GM18909 (cell line): ENCODE measurements around the gene ASB11.

Experiments
- ATAC-seq: cut with Tn5 transposase; IDR thresholded peaks from one replicate; pipeline ENCODE4 v1.9.1; 2021; ENCODE audit warnings: mild to moderate bottlenecking; ENCODE audit not compliant: unreplicated experiment, poor library complexity

ASB11 gene, protein sequence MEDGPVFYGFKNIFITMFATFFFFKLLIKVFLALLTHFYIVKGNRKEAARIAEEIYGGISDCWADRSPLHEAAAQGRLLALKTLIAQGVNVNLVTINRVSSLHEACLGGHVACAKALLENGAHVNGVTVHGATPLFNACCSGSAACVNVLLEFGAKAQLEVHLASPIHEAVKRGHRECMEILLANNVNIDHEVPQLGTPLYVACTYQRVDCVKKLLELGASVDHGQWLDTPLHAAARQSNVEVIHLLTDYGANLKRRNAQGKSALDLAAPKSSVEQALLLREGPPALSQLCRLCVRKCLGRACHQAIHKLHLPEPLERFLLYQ

DNA sequence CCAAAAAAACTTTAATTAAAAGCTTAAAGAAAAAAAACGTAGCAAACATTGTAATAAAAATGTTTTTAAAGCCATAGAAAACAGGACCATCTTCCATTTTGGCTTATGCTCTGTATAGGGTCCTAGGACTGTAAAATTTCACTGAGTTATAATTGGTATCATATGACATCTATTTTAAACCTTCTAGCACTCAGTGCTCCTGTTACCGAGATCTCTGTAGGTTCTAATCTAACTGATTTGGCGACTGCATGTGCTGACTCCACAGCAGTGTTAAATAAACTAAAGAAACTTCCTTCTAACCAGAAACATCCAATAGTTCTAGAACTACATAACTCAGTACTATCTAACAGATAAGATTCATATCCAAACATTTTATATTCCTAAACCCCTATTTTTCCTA is at the start of gene ASB11:
Gene ASB11 (minus strand): TSS at position 132 of the 400 bp plus-strand sequence. CDS start 35 bp downstream, at position 97.
- ATAC-seq, result no peak

DNA sequence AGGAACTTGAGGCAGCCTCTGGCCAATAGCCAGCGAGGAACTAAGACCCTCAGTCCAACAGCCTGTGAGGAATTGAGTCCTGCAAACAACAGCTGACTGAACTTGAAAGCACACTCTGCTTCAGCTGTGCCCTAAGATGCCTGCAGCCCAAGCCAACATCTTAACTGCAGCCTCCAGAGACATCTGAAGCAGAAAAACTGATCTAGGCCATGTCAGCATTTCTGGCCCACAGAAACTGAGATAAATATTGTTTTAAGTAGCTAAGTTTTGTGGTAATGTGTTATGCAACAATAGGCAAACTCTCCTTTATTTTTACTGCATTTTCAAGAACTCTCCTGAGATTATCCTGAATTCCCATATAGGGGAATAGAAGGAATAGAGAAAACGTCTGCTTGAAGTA is 44.3 kb upstream of the ASB11 start:
- no peak for ATAC-seq

DNA sequence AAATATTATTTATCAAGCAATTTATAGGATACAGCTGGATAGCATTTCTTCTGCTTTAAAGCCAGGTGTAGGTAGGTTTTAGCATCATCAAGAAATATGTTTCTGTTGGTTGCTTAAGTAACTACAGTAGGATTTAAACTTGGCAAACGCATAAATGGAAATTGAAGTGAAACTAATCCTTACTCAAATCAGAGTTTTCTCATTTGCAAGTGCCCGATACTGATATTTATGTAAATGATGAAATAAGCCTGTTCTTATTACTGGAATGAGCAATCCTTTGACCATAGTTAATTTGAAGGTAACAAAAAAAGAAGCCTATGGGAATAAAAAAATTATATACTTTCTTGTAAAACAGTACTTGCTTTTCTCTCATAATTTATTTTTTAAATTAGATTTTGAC is 43.1 kb upstream of the ASB11 start:
- no peak for ATAC-seq

DNA sequence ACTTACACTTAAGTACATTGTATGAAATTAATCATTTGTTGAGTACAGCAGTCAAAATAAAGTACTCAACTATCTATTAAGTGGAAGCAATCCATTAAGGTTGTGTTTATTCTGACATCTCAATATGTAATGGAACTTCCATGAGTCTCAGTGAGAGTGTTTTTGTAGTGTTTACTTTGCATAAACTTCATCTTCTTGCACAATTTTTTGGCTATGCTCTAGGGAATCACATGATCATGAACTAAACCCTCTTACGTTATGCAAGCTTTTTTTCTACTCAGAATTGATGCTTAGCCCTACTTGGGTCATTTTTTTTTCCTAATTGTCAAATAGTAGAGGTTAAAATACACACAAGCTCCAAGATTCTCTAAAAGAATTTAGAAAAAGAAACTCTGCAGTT is 41.0 kb upstream of the ASB11 start:
- no peak for ATAC-seq

DNA sequence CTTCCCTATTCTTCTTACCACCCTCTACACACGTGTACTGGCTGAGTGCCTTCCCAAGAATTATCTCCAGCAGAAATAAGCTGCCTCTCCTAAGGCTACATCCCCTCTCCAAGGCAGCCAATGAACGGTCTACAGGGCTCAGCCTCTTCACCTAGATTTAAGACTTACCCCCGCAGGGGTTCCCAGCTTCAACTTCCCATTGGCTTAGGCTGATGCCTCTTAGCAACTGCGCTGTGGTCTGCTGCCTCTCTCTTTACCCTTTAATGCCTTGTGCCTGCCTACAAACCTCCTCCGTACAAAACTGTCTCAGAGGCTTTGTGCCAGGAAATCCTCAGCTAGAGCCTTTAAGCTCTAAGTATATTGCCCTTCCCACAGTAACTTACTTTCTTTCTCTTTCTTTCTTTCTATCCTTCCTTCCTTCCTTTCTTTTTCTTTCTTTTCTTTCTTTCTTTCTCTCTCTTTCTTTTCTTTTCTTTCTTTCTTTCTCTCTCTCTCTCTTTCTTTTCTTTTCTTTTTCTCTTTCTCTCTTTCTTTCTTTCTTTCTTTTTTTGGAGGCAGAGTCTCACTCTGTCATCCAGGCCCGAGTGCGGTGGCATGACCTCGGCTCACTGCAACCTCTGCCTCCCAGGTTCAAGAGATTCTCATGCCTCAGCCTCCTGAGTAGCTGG is 35.0 kb upstream of the ASB11 start:
- no peak for ATAC-seq

DNA sequence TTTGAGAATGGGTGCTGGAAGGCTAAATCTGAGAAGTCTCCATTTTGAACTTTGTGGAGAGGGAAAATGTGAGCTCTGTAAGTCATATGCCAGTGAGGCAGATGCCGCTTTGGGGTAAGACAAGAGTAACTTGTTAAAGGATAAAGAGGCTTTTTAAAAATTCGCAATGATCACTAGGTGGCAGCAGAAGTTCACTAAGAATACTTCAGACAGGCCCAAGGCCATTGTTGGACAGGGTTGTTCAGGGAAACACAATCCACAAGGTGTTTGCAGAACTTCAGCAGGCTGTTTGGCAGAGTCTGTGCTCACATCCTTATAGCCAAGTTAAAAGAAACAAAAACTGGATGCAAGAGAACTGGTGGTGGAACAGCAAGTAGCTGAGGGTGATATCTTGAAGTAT is 33.6 kb upstream of the ASB11 start:
- no peak for ATAC-seq

DNA sequence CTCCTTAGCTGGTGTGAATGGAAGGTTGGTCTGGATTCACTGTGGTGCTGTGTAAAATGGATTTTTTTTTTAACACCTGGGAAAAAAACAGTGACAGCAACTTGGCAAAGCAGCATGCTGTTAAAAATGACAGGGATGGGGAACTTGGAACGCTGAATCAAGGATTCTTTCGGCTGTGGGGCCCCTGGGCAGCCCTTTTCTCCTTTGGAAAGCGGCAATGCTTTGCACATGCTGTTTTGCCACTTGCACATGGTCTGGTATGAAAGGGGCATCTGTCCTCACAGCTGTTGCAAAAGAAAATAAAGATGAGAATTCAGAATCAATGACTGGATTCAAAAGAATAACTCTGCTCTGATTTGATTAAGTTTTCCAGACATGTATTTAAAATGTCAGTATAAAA is 30.5 kb upstream of the ASB11 start:
- ATAC-seq, result no peak

DNA sequence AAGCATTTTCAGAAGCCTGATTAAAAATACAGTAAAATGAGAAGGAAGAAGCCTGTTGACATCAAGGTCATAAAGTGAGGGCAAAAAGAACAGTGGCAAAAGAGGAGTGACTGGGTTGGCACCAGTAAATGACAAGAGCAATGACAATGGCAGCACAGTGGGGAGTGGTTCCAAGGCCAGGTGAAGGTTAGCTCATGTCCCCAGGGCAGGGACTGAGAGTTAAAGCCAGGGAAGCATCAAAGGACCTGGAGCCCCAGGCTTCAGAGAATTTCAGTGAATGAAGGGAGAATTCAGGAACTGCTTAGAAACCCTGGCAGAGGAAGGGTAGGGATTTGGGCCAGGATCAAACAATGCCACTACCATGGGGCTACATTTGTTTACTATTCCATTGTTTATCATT is 28.7 kb upstream of the ASB11 start:
- ATAC-seq, result no peak

DNA sequence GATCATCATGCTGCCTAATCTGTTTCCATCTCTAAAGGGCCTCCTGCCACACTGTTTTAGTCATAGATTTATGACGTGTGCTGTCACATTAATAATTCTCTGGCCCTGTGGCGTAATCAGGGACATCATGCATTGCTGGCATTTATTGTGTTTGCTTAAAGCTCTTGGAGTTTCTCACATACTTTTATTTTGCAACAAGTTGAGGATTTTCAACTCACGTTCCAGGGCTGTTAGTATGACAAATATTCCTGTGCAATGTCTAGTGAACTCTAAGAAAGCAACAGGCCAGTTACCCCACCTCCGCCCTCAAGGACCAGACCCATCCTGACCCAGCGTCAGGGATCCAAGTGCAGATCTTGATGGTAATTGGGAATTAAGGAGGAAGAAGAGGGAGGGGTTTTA is 27.6 kb upstream of the ASB11 start:
- ATAC-seq, result no peak

DNA sequence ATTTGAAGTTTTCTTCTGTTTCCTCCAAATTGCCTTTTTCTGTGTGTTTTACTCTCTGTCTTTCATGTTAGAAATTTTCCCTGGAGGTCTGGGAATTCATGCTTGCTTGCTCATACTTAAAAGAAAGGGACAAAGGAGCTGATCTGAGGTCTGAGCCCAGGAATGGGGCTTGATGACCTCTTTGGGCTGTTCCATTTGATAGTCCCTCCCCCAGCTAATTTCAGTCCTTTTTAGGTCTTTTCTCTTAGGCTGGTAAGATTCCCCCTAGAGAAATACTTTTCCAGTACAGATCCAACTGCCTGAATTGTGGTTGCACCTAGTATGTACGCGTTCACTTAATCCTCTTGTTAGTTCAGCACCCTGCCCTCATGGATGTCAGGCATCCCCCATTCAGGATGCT is 25.4 kb upstream of the ASB11 start:
- no peak for ATAC-seq

DNA sequence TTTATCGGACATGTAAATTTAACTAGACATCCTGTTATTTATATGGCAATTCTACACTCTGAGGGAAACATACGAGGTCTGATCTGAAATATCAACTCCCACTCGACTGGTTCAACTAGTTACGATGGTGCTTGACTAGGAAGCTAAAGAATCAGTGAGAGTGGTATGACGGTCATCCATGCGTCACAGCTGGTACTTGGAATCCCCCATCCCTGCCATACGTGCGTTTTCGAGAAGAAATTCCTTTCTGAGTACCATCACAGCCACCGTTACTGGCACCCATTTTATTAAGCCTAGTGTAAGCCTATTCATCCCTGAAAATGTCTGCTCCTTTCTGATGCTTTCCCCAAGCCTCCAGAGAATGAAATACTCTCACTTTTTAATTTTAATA is 20.6 kb upstream of the ASB11 start:
- no peak for ATAC-seq

DNA sequence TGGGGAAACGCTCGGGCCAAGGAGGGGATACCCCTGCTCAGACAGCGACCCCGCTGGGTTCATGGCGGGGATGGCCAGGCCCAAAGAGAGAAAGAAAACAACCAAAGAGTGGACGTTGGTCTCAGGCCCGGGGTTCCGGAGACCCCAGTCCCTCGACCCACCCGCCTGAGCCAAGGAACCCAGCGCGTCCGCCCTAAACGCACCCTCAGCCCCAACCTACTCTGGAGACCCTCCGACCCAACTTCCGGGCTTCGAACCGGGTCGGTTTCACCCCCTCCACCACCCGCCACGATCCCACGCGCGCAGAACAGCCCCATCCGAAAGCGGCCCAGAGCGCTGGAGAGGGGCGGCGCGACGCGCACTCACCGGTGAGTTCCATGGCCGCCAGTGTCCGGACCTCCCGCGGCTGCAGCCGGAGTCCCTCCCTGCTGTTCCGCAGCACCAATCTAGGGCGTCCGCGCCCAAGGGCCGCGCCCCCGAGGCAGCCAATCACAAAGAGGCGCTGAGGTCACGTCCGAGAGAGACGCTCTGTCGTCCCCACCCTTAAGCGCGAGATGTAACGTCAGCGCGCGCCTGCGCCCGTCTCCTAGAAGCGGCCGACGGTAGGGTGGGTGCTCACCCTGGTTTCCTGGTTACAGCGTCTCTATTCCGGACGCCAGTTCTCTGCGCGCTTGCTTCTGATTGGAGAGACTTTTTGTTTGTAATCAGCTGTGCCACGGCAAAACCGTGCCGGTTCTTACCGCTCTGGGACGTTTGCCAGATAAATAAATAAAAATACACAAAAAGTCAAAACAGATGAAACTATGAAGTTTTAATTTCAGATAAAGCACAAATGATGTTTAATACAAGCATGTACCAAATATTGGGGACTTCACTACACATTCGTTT is 19.9 kb upstream of the ASB11 start, which contains the start of gene PIGA:
Gene PIGA (minus strand): TSS at position 389 of the 888 bp plus-strand sequence. CDS start 3,593 bp downstream, outside the sequence.
- ATAC-seq, result peak; percentile 99

DNA sequence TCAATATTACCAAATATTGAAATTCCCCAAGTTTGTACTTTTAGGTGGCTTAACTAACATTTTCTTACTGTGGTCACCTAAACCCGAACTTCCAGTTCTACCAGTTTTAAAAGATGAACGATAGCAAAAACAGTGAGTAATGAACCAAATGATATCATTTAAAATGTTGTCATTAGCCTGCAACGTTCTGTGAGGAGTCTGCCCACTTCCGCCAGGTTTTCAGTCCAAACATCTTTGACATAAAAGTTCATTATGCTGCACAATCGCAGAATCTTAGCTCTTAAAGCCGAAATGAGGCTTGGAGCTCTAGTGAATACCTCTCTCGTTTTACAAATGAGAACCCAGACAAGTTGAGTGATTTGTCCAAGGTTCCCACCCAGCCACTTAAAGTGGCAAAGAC is 19.1 kb upstream of the ASB11 start:
- ATAC-seq, result no peak

DNA sequence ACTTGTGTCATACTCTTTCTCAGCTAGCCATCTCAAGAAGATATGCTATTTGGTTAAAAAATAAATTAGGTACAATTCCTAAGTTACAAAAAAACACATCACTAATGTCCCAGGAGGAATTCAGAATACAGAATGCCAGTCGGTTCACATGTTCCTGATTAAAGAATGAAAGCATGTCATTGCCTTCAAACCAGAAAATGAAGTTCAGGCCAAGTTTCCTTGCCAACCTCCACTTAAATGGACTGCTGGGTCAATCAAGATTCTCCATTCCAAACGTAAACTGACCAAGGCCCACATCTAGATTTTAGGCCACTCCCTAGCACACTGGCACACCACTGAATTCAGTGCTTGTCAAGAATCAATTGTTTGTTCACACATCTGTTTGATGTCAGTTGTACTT is 13.4 kb upstream of the ASB11 start:
- ATAC-seq, result no peak

DNA sequence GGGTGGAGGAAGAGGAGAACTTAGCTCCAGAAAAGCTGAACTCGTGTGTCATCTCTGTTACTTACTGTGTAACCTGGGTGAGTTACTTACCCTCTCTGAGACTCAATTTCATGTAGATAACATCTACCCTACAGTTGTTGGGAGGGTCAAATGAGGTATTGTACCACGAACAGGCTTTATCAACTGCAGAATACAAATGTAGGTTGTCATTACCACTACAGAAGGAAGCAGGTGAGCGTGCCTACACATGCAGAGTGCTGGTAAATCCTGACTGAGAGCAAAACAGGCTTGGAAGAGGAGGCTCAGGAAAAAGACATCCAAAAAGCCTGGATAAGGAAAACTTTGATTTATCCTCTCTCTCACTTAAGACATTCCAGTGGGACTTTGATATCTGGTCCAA is 12.7 kb upstream of the ASB11 start:
- ATAC-seq, result no peak

DNA sequence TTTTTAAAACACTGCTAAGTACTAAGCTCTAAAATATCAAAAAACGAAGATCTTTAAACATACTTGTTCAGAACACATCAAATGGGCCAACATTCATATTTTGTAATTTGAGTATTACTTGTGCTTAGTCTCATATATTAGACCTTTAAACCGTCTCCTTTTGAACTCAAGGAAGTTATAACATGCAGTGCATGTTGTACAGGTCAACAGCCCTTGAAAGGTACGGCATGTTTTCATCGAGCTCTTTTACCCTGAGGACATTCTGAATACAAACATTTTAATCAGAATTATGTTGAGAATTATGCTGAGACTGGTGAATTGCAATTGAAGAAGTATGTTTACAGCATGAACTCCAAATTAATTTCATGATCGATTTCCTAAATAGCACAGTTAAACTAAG is 7.0 kb upstream of the ASB11 start:
- no peak for ATAC-seq

DNA sequence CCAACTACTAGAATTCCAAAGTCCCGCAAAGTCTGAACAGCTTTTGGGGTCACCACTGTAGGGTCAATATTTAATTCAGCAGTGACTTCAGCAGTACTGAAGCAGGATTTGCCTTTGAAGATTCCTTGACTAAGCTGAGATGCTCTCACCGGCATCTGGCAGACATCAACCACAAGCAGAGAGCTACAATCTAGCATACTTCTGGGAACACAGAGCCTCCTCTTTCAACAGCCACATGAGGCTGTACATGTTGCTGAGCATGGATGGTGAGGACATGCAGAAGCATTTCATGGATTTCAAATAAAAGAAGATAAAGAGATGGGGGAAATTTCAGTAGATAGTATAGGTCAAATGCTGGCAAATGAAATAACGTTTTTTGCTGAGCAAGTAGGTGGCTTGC is 6.6 kb upstream of the ASB11 start:
- no peak for ATAC-seq

DNA sequence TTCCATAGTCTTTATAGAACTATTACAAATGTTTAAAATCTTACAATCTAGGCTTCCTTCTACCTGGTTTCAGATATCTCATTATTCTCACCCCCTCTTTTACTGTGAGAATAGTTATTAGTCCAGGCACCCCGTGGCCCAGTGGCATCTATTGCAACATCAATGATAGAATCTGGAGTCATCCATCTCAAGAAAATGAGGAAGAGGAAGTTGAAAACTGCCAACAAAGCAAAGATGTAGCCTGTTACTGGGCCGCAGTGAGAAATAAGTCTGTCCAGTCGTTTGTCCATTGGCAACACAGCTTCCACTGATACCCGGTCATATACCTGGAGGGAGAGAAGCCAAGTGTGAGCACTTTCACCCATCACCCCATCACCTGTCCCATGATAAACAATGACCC is 6.0 kb upstream of the ASB11 start:
- no peak for ATAC-seq

DNA sequence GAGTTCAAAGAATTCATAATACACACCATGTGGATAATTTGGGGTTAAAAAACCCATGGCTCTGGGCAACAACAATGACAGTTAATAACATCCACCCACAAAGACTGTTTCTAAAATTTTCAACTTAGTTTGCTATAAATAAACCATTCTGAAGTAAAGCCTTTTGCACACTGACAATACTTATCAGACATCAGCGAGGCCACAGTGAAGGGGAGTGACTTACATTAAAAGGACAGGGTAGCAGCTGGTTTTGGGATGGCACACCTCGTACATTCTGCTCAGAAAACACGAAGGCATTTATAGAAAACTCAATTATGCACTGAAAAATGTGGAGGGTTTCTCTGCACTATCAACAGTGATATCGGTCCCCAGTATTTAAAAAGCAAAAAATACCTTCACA is 4.9 kb upstream of the ASB11 start:
- no peak for ATAC-seq

DNA sequence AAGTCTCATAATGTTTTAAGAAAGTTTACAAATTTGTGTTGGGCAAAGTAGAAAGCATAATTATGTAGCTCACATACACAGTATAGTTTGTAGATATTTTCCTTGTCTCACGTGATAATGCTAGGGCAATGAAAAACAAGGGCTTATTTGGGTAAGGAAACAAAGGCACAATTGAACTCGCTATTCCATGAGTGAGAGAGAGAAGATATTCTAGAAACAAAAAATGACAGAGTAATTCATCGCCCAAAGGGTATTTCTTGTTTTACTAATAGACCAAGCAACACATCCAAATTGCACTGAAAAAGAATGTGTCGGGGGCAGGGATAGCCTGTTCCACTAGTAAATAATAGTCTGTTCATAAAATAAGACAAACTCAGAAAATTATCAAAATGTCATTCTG is 3.6 kb upstream of the ASB11 start:
- ATAC-seq, result no peak

DNA sequence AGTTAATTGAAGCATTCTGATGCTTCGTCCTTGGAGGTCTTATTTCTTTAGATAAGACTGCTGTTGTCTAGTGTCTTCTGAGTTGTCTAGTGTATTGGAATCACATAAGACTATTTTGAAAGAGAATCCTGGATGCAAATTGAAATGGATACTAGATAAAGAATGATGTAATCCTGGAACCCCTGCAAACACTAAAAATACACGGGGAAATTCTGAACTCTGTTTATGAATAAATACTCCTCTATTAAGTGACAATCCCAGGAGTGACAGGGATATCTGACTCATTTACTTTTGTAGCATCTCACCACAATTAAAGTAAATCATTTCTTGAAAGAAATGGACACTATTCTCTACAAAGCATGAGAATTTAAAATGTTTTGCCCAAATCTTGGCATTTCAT is 968 bp downstream of the ASB11 start:
- ATAC-seq, result no peak
